Retinal pigment epithelial cell (primary cell): ENCODE measurements around the gene GPR152.

Experiments used
- DNase-seq: peaks from one replicate; pipeline ENCODE4 v3.0.0-alpha.2; 2010; ENCODE audit warnings: low read depth
- H3K4me3 ChIP-seq: 2 replicates; pipeline ENCODE4 v1.5.1; 2011; ENCODE audit warnings: mild to moderate bottlenecking, low read length, control low read depth, moderate library complexity
- CTCF ChIP-seq: conservative IDR thresholded peaks from 2 replicates; pipeline ENCODE4 v1.5.1; 2011; ENCODE audit warnings: low read depth, low read length, control low read depth, inconsistent platforms

GPR152 gene

GRCh38 chr11:67465189-67465510 lies 12.6 kb upstream of the GPR152 start:
- TF ChIP-seq CTCF, result no peak
- peak overlapping the region; percentile 68 for H3K4me3 ChIP-seq
- no peak for DNase-seq

- peak overlapping the region; percentile 68 for H3K4me3 ChIP-seq
- no peak for TF ChIP-seq CTCF
- peak; percentile 43 for DNase-seq
These were observed 12.1 kb upstream of the GPR152 start for GRCh38 chr11:67464411-67465188.

- no peak overlapping the region for H3K4me3 ChIP-seq
- no peak for TF ChIP-seq CTCF
- DNase-seq, result no peak
These were observed 11.3 kb upstream of the GPR152 start for GRCh38 chr11:67463680-67464410.

GRCh38 chr11:67463186-67463585 lies 10.7 kb upstream of the GPR152 start:
- no peak for DNase-seq
- no peak for TF ChIP-seq CTCF
- H3K4me3 ChIP-seq, result no peak overlapping the region

- H3K4me3 ChIP-seq, result no peak overlapping the region
- TF ChIP-seq CTCF, result no peak
- no peak for DNase-seq
These were observed 5.7 kb upstream of the GPR152 start for GRCh38 chr11:67458266-67458665.

GRCh38 chr11:67457453-67457852 lies 4.9 kb upstream of the GPR152 start:
- H3K4me3 ChIP-seq, result no peak overlapping the region
- no peak for TF ChIP-seq CTCF
- no peak for DNase-seq
